BJ (cell line): ENCODE results near the gene SNX1. TPM values are rescaled to one million over a fixed set of nuclear protein-coding genes. Genes with fewer than 3 reads are reported as not detected.
A peak's percentile ranks its signal among the peaks of the same experiment; 100 is the strongest.

Experiments used
- CTCF ChIA-PET: fragments of 350-600 bp; formaldehyde crosslinking; extraction: SDS; loops from one replicate; lab custom pipeline; 2021; ENCODE audit warnings: antibody characterized with exemption, inconsistent platforms; lab: Yijun Ruan, JAX
- POLR2A ChIA-PET: fragments of 300-600 bp; sonication (Branson Sonifier 250); formaldehyde crosslinking; extraction: SDS; loops from one replicate; lab custom pipeline; 2021; ENCODE audit warnings: antibody characterized with exemption; lab: Charles Lee
- DNase-seq: peaks from one replicate; pipeline ENCODE4 v3.0.0-alpha.2; 2011; ENCODE audit warnings: low read depth
- H3K27me3 ChIP-seq: 2 replicates; pipeline ENCODE4 v1.6.0; 2011; ENCODE audit warnings: low read length; ENCODE audit not compliant: control insufficient read depth, insufficient read depth
- H3K36me3 ChIP-seq: 2 replicates; pipeline ENCODE4 v1.5.1; 2011; ENCODE audit warnings: low read length; ENCODE audit not compliant: control insufficient read depth, insufficient read depth
- H3K4me3 ChIP-seq: 2 replicates; pipeline ENCODE4 v1.5.1; 2011; ENCODE audit warnings: low read depth, mild to moderate bottlenecking, control low read depth, low read length
- CTCF ChIP-seq: IDR thresholded peaks from 2 replicates; pipeline ENCODE4 v1.5.1; 2011; ENCODE audit warnings: low read depth, mild to moderate bottlenecking, control low read depth, inconsistent platforms, low read length, moderate library complexity; ENCODE audit not compliant: insufficient read depth
- polyA plus RNA-seq: library from polyadenylated mRNA; depleted of rRNA; stranded (reverse); fragments of >200 nt; gene quantifications from 2 replicates; pipeline ENCODE4 v1.2.3, GENCODE V29; 2011

SNX1 gene
- polyA plus RNA-seq, 1 experiment, result 57.5 TPM

- Histone ChIP-seq H3K36me3 (no peaks in the 10 kb centered on the region), H3K27me3 (no peaks in the 10 kb centered on the region), H3K4me3 (no peak overlapping the region)
- ChIA-PET POLR2A (no interaction called here), CTCF (interaction anchor here (2.0 to 4.1 kb wide), 2 partner anchors 14 to 309 kb away, joined by 5 to 12 read pairs; partner anchors contain the start of gene DAPK2)
- no peak for TF ChIP-seq CTCF
- DNase-seq, result no peak
Measured at GRCh38 chr15:64060716-64061115, 35.1 kb upstream of the SNX1 start.

- no peak overlapping the region for H3K4me3 ChIP-seq
- POLR2A ChIA-PET, result no interaction called here
- H3K27me3 ChIP-seq, result no peaks in the 10 kb centered on the region
- no peak for TF ChIP-seq CTCF
- no peak for DNase-seq
- no peaks in the 10 kb centered on the region for H3K36me3 ChIP-seq
- CTCF ChIA-PET, result interaction anchor here (0.7 to 5.4 kb wide), 9 partner anchors 10 to 455 kb away, joined by 3 to 56 read pairs (median 6); partner anchors contain the start of gene DAPK2
Measured at GRCh38 chr15:64066451-64066850, 29.3 kb upstream of the SNX1 start.

DNA sequence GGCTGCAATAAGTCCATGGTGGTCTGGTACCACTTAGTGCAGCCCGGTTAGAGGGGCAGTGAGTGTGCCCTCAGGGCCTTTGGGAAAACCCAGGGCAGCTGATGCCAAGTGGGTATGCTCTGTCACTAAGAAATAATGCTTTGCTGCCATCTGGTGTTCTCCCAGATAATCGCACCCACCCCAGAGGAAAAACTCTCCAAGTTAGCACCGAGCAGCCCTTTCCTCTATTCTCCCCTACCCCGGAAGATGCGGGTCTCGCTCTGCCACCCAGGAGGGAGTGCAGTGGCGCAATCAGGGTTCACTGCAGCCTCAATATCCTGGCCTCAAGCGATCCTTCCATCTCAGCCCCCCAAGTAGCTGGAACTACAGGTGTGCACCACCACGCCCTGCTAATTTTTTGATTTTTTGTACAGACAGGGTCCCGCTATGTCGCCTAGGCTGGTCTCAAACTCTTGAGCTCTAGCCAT, 28.2 kb upstream of the SNX1 start:
- CTCF ChIA-PET, result interaction anchor here (0.6 to 5.4 kb wide), 45 partner anchors 12 to 776 kb away, joined by 3 to 56 read pairs (median 4); partner anchors contain the start of genes CIAO2A and DAPK2
- H3K27me3 ChIP-seq, result no peaks in the 10 kb centered on the region
- no peaks in the 10 kb centered on the region for H3K36me3 ChIP-seq
- no peak overlapping the region for H3K4me3 ChIP-seq
- POLR2A ChIA-PET, result no interaction called here
- DNase-seq, result no peak
- peak; percentile 78 for TF ChIP-seq CTCF

GRCh38 chr15:64068133-64068532, 27.6 kb upstream of the SNX1 start:
- no peak for TF ChIP-seq CTCF
- Histone ChIP-seq H3K36me3 (no peaks in the 10 kb centered on the region), H3K27me3 (no peaks in the 10 kb centered on the region), H3K4me3 (no peak overlapping the region)
- ChIA-PET CTCF (interaction anchor here (0.6 to 5.4 kb wide), 33 partner anchors 11 to 776 kb away, joined by 3 to 56 read pairs (median 4); partner anchors contain the start of gene DAPK2), POLR2A (no interaction called here)
- DNase-seq, result no peak

- CTCF ChIA-PET, result interaction anchor here (0.9 to 5.4 kb wide), 5 partner anchors 24 to 459 kb away, joined by 3 to 56 read pairs (median 8); partner anchors contain the start of genes DAPK2 and HERC1
- H3K27me3 ChIP-seq, result no peaks in the 10 kb centered on the region
- POLR2A ChIA-PET, result no interaction called here
- no peak for TF ChIP-seq CTCF
- DNase-seq, result no peak
- no peaks in the 10 kb centered on the region for H3K36me3 ChIP-seq
- no peak overlapping the region for H3K4me3 ChIP-seq
Measured at GRCh38 chr15:64070106-64070505, 25.7 kb upstream of the SNX1 start.
